HepG2 (cell line): ENCODE measurements around the gene RIOK3. TPM values are rescaled to one million over a fixed set of nuclear protein-coding genes. Genes with fewer than 3 reads are reported as not detected.

Experiments used
- DMAP1 ChIP-seq: IDR thresholded peaks from 2 replicates; pipeline ENCODE4 v1.6.1; 2016
- ERF ChIP-seq: IDR thresholded peaks from 2 replicates; pipeline ENCODE4 v1.6.1; 2018; ENCODE audit warnings: missing biosample characterization, missing genetic modification reagents
- HNF4G ChIP-seq, 2 experiments: sonication (generic) in 1 of 2; formaldehyde crosslinking in 1 of 2; IDR thresholded peaks; 2 replicates each; pipeline versions ENCODE4 v1.4.0 to v1.6.1; 2011 to 2020; ENCODE audit warnings: borderline replicate concordance in 2 of 2, low read depth in 2 of 2, mild to moderate bottlenecking in 2 of 2, low read length in 1 of 2, missing genetic modification reagents in 1 of 2, moderate library complexity in 1 of 2
- HNRNPL ChIP-seq: fragments of 200-400 bp; formaldehyde crosslinking; IDR thresholded peaks from 2 replicates; pipeline ENCODE4 v1.6.1; 2017; ENCODE audit warnings: mild to moderate bottlenecking, low read depth, low read length
- KLF12 ChIP-seq: sonication (generic); formaldehyde crosslinking; IDR thresholded peaks from 2 replicates; pipeline ENCODE4 v1.4.0; 2020; ENCODE audit warnings: missing genetic modification reagents, borderline replicate concordance
- MEIS1 ChIP-seq: sonication (generic); formaldehyde crosslinking; IDR thresholded peaks from 2 replicates; pipeline ENCODE4 v1.9.0; 2021; ENCODE audit warnings: mild to moderate bottlenecking, missing genetic modification reagents, moderate library complexity, borderline replicate concordance
- MIER2 ChIP-seq: IDR thresholded peaks from 2 replicates; pipeline ENCODE4 v1.6.1; 2016; ENCODE audit warnings: missing biosample characterization, missing genetic modification reagents
- ONECUT2 ChIP-seq: sonication (generic); formaldehyde crosslinking; IDR thresholded peaks from 2 replicates; pipeline ENCODE4 v1.4.0; 2020; ENCODE audit warnings: missing genetic modification reagents
- RFX3 ChIP-seq: IDR thresholded peaks from 2 replicates; pipeline ENCODE4 v1.6.1; 2016; ENCODE audit warnings: missing biosample characterization, missing genetic modification reagents
- SRSF1 ChIP-seq: fragments of 200-400 bp; formaldehyde crosslinking; optimal IDR thresholded peaks from 2 replicates; pipeline ENCODE3; 2017; ENCODE audit warnings: mild to moderate bottlenecking, low read depth, low read length, moderate library complexity
- TEAD2 ChIP-seq: sonication (generic); formaldehyde crosslinking; IDR thresholded peaks from 2 replicates; pipeline ENCODE4 v1.9.0; 2021; ENCODE audit warnings: missing genetic modification reagents
- ZNF3 ChIP-seq: IDR thresholded peaks from 2 replicates; pipeline ENCODE4 v1.7.0; 2017; ENCODE audit warnings: inconsistent platforms
- ZNF605 ChIP-seq: sonication (generic); formaldehyde crosslinking; IDR thresholded peaks from 2 replicates; pipeline ENCODE4 v1.8.0; 2022; ENCODE audit warnings: mild to moderate bottlenecking, missing genetic modification reagents
- ZNF775 ChIP-seq: sonication (generic); formaldehyde crosslinking; IDR thresholded peaks from 2 replicates; pipeline ENCODE4 v1.4.0; 2020; ENCODE audit warnings: missing genetic modification reagents, mild to moderate bottlenecking, moderate library complexity, borderline replicate concordance
- polyA plus RNA-seq, 8 experiments: library from polyadenylated mRNA; depleted of rRNA in 3 of 8; stranded (reverse) in 7 of 8; unstranded in 1 of 8; fragments of >200 nt; fragmentation: Illumina TruSeq in 4 of 8; extraction: Trizol in 4 of 8; gene quantifications; 2 replicates each; pipeline versions ENCODE4 v1.2.1 to v1.2.3, GENCODE V29; 2011 to 2016; ENCODE audit warnings: low read depth in 4 of 8, missing spikeins in 1 of 8, mixed read lengths in 1 of 8; ENCODE audit not compliant: insufficient read depth in 1 of 8
- total RNA-seq, 5 experiments: library from RNA; depleted of rRNA; stranded (reverse); fragments of >200 nt; fragmentation: Illumina TruSeq; extraction: Trizol; gene quantifications; 2 replicates each; pipeline ENCODE4 v1.2.3, GENCODE V29; 2016; ENCODE audit warnings: low read depth in 1 of 5
- TF ChIP-seq, protein P1 (sequence below): fragments of 450-650 bp; IDR thresholded peaks from 2 replicates; pipeline ENCODE4 v1.6.1; 2017
- TF ChIP-seq, protein P2 (sequence below): sonication (generic); formaldehyde crosslinking; conservative IDR thresholded peaks from 2 replicates; pipeline ENCODE4 v1.8.0; 2022; ENCODE audit warnings: mild to moderate bottlenecking, moderate library complexity, missing genetic modification reagents
- TF ChIP-seq, protein P3 (sequence below): sonication (generic); formaldehyde crosslinking; IDR thresholded peaks from 2 replicates; pipeline ENCODE4 v1.8.1; 2022; ENCODE audit warnings: low read depth, mild to moderate bottlenecking, missing genetic modification reagents
- TF ChIP-seq, protein P4 (sequence below): IDR thresholded peaks from 2 replicates; pipeline ENCODE4 v1.6.1; 2016; ENCODE audit warnings: low read depth

The RIOK3 gene
- total and polyA plus RNA-seq, 2 of the 13 experiments (the other 11 are each of a cell fraction or from before 2014, with no cell fraction given), result 26.7 to 36.0 TPM

DNA sequence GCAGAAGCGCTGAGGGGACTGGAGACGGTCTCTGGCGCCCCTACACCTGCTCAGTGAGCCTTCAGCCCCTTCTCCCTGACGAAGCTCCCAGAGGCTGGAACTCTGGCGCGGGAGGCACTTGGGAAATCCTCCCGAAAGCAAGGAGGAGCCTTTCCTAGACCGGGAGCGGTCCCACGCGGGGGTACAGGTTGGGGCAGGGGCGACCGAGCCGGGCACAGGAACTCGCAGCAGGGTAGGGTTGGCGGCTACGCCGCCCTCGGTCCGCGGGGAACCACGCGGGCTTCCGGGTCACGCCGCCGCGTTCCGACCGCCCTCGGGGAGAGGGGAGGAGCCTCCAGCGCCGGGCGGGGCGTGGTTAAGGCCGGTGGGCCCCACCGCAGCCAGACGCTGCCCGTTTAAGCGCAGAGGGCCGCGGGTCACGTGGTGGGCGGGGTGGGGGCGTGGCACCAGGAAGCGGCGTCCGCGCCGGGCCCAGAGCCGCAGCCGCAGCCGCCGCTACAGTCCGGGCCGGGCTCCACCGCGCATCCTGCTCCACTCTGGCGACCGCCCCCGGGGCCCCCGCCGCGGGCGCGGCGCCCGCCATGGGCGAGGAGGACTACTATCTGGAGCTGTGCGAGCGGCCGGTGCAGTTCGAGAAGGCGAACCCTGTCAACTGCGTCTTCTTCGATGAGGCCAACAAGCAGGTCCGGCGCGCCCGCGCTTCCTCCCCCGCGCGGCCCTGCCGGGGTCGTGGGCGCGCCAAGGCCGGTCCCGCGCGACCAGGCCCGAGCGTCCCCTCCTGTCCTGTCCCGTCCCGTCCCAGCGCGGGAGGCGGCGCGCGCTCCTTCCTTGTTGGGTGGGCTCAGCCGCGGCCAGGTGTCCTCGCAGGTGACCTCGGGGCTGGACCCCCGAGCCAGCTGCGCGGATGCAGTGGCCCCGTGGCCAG is 50.2 kb downstream of the RIOK3 start, which contains the start of gene RMC1 (continued):
- TF ChIP-seq, protein P1, sequence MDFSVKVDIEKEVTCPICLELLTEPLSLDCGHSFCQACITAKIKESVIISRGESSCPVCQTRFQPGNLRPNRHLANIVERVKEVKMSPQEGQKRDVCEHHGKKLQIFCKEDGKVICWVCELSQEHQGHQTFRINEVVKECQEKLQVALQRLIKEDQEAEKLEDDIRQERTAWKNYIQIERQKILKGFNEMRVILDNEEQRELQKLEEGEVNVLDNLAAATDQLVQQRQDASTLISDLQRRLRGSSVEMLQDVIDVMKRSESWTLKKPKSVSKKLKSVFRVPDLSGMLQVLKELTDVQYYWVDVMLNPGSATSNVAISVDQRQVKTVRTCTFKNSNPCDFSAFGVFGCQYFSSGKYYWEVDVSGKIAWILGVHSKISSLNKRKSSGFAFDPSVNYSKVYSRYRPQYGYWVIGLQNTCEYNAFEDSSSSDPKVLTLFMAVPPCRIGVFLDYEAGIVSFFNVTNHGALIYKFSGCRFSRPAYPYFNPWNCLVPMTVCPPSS, result no peak
- TF ChIP-seq KLF12 (CRISPR knock-in tag), result peak; percentile 64; the same call in 1 of the 2 replicates
- TF ChIP-seq HNF4G (IDR thresholded peaks at IDR 0.05; ENCODE audit: borderline replicate concordance, low read depth, low read length), result no peak
- TF ChIP-seq HNF4G (CRISPR knock-in tag; IDR thresholded peaks at IDR 0.05; ENCODE audit: borderline replicate concordance, low read depth), result no peak
- TF ChIP-seq TEAD2 (CRISPR knock-in tag), result no peak
- no peak for TF ChIP-seq ONECUT2 (CRISPR knock-in tag)
- TF ChIP-seq, protein P2, sequence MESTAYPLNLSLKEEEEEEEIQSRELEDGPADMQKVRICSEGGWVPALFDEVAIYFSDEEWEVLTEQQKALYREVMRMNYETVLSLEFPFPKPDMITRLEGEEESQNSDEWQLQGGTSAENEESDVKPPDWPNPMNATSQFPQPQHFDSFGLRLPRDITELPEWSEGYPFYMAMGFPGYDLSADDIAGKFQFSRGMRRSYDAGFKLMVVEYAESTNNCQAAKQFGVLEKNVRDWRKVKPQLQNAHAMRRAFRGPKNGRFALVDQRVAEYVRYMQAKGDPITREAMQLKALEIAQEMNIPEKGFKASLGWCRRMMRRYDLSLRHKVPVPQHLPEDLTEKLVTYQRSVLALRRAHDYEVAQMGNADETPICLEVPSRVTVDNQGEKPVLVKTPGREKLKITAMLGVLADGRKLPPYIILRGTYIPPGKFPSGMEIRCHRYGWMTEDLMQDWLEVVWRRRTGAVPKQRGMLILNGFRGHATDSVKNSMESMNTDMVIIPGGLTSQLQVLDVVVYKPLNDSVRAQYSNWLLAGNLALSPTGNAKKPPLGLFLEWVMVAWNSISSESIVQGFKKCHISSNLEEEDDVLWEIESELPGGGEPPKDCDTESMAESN (CRISPR knock-in tag), result peak; percentile 94
- TF ChIP-seq, protein P3, sequence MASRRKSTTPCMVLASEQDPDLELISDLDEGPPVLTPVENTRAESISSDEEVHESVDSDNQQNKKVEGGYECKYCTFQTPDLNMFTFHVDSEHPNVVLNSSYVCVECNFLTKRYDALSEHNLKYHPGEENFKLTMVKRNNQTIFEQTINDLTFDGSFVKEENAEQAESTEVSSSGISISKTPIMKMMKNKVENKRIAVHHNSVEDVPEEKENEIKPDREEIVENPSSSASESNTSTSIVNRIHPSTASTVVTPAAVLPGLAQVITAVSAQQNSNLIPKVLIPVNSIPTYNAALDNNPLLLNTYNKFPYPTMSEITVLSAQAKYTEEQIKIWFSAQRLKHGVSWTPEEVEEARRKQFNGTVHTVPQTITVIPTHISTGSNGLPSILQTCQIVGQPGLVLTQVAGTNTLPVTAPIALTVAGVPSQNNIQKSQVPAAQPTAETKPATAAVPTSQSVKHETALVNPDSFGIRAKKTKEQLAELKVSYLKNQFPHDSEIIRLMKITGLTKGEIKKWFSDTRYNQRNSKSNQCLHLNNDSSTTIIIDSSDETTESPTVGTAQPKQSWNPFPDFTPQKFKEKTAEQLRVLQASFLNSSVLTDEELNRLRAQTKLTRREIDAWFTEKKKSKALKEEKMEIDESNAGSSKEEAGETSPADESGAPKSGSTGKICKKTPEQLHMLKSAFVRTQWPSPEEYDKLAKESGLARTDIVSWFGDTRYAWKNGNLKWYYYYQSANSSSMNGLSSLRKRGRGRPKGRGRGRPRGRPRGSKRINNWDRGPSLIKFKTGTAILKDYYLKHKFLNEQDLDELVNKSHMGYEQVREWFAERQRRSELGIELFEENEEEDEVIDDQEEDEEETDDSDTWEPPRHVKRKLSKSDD (CRISPR knock-in tag), result 0 out of 2 replicates have a peak, but pooled peaks have one; percentile 16
- TF ChIP-seq DMAP1, result peak; percentile 74; the same call in 1 of the 2 replicates
- no peak for TF ChIP-seq ZNF3
- 0 out of 2 replicates have a peak, but pooled peaks have one; percentile 34 for TF ChIP-seq ZNF775 (CRISPR knock-in tag)
- no peak for TF ChIP-seq SRSF1
- TF ChIP-seq MIER2, result no peak
- TF ChIP-seq HNRNPL, result no peak
- no peak for TF ChIP-seq RFX3 (CRISPR knock-in tag)
- peak; percentile 94 for TF ChIP-seq ZNF605 (CRISPR knock-in tag)
- peak; percentile 69 for TF ChIP-seq MEIS1 (CRISPR knock-in tag)
- 0 out of 2 replicates have a peak, but pooled peaks have one; percentile 70 for TF ChIP-seq ERF
- TF ChIP-seq, protein P4, sequence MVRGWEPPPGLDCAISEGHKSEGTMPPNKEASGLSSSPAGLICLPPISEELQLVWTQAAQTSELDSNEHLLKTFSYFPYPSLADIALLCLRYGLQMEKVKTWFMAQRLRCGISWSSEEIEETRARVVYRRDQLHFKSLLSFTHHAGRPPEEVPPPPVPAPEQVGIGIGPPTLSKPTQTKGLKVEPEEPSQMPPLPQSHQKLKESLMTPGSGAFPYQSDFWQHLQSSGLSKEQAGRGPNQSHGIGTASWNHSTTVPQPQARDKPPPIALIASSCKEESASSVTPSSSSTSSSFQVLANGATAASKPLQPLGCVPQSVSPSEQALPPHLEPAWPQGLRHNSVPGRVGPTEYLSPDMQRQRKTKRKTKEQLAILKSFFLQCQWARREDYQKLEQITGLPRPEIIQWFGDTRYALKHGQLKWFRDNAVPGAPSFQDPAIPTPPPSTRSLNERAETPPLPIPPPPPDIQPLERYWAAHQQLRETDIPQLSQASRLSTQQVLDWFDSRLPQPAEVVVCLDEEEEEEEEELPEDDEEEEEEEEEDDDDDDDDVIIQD, result peak; percentile 21; the same call in 1 of the 2 replicates
